Chondrocyte (in vitro differentiated cells): ENCODE data around the gene ZNF718. TPM values are rescaled to one million over a fixed set of nuclear protein-coding genes. Genes with fewer than 3 reads are reported as not detected.
"Not testable (repeated sequence)": the region's sequence is repeated elsewhere in the genome, so short reads cannot be mapped to it uniquely, and the experiment has no call there.

Source experiments
- DNase-seq: peaks from one replicate; pipeline ENCODE4 v3.0.0; 2021; ENCODE audit warnings: mixed read lengths, low spot score
- H3K27ac Mint-ChIP-seq: one replicate; pipeline ENCODE4 v1.8.0; 2021; ENCODE audit warnings: mild to moderate bottlenecking, moderate library complexity, mixed read lengths; ENCODE audit not compliant: unreplicated experiment
- H3K27me3 Mint-ChIP-seq: 2 replicates; pipeline ENCODE4 v1.8.0; 2021; ENCODE audit warnings: low read depth, mixed read lengths
- H3K36me3 Mint-ChIP-seq: 2 replicates; pipeline ENCODE4 v1.8.0; 2021; ENCODE audit warnings: low read depth, mixed read lengths
- H3K4me1 Mint-ChIP-seq: 2 replicates; pipeline ENCODE4 v1.8.0; 2021; ENCODE audit warnings: low read depth, mild to moderate bottlenecking, mixed read lengths
- H3K4me3 Mint-ChIP-seq: one replicate; pipeline ENCODE4 v1.8.0; 2021; ENCODE audit warnings: mild to moderate bottlenecking, moderate library complexity, mixed read lengths; ENCODE audit not compliant: unreplicated experiment
- H3K9me3 Mint-ChIP-seq: 2 replicates; pipeline ENCODE4 v1.8.0; 2021; ENCODE audit warnings: low read depth, mixed read lengths
- long read RNA-seq: library from polyadenylated mRNA; stranded (forward); transcript quantifications from one replicate; pipeline ENCODE4 v2.0.0, GENCODE V29; 2021
- total RNA-seq: library from RNA; stranded (reverse); gene quantifications from 3 replicates; pipeline ENCODE4 v1.2.1, GENCODE V29; 2021
- TF ChIP-seq, protein P1 (sequence below): fragments of 200-600 bp; sonication (generic); IDR thresholded peaks from 2 replicates; pipeline ENCODE4 v1.5.0; 2021; ENCODE audit warnings: antibody characterized with exemption, mild to moderate bottlenecking, moderate library complexity

Gene ZNF718
- 3.1 to 7.1 TPM (median 3.2 TPM) in 3 replicates for total RNA-seq
- long read RNA-seq, partial matches to known transcripts: 0 of 2 reads
- long read RNA-seq, other reads (novel, unspliced or antisense): 2 of 2 reads

DNA sequence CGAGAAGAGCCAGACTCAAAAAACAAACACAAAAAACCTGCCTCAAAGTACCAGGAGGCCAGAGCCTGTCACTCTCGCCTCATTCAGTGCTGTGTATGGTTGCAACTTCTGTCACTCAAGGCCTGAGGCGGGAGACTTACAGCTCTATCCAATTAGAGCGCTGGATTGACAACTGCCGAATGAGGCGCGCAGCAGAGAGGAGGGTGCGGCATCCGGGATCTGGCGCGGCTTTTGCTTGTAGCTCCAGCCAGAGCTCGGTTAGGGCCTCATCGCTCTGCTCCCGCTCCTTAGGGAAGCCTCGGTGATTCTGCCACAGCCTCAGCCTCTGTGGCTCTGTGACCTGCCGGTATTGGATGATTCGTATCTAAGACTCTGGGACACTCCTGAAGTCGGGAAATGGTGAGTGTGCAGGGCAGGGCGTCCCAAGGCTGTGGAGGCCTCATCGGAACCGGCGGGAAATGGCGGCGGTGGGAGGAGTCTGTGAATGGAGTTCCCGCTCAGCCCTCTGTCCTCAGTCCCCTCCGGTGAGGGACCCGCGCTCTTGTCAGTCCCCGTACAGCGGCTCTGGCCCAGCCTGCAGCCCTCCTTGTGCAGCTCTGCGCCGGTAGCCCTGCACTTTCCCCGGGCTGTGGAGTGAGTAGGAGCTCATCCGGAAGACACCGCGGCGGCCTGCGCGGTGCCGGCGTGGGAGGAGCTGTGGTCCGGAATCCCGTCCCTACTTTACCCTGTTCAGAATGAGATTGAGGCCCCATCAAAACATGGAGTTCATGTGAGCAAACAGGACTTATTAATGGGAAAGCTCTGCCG is at the start of gene ZNF718:
ZNF718 (plus strand) TSS at position 227 of the 807 bp plus-strand sequence; CDS start at position 397, 170 bp downstream.
- Mint-ChIP-seq H3K36me3 (no peaks in the 10 kb centered on the region), H3K9me3 (peaks cover 6% of the 10 kb centered on the region), H3K27ac (peak within 1 kb of the TSS; percentile 99), H3K4me1 (peaks cover 11% of the 10 kb centered on the region), H3K27me3 (no peaks in the 10 kb centered on the region), H3K4me3 (peak within 1 kb of the TSS; percentile 98)
- TF ChIP-seq, protein P1, sequence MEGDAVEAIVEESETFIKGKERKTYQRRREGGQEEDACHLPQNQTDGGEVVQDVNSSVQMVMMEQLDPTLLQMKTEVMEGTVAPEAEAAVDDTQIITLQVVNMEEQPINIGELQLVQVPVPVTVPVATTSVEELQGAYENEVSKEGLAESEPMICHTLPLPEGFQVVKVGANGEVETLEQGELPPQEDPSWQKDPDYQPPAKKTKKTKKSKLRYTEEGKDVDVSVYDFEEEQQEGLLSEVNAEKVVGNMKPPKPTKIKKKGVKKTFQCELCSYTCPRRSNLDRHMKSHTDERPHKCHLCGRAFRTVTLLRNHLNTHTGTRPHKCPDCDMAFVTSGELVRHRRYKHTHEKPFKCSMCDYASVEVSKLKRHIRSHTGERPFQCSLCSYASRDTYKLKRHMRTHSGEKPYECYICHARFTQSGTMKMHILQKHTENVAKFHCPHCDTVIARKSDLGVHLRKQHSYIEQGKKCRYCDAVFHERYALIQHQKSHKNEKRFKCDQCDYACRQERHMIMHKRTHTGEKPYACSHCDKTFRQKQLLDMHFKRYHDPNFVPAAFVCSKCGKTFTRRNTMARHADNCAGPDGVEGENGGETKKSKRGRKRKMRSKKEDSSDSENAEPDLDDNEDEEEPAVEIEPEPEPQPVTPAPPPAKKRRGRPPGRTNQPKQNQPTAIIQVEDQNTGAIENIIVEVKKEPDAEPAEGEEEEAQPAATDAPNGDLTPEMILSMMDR: no peak
- DNase-seq: peak; percentile 97

DNA sequence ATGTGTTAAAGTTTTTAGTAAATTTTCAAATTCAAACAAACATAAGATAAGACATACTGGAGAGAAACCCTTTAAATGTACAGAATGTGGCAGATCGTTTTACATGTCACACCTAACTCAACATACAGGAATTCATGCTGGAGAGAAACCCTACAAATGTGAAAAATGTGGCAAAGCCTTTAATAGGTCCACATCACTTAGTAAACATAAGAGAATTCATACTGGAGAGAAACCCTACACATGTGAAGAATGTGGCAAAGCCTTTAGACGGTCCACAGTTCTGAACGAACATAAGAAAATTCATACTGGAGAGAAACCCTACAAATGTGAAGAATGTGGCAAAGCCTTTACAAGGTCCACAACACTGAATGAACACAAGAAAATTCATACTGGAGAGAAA is 38.4 kb upstream of the ZNF718 start:
- Mint-ChIP-seq H3K36me3 (peaks cover 51% of the 10 kb centered on the region), H3K9me3 (peaks cover 67% of the 10 kb centered on the region), H3K27ac (no peak overlapping the region), H3K4me1 (no peaks in the 10 kb centered on the region), H3K27me3 (no peaks in the 10 kb centered on the region), H3K4me3 (no peak overlapping the region)
- TF ChIP-seq, protein P1: no peak
- no peak for DNase-seq

DNA sequence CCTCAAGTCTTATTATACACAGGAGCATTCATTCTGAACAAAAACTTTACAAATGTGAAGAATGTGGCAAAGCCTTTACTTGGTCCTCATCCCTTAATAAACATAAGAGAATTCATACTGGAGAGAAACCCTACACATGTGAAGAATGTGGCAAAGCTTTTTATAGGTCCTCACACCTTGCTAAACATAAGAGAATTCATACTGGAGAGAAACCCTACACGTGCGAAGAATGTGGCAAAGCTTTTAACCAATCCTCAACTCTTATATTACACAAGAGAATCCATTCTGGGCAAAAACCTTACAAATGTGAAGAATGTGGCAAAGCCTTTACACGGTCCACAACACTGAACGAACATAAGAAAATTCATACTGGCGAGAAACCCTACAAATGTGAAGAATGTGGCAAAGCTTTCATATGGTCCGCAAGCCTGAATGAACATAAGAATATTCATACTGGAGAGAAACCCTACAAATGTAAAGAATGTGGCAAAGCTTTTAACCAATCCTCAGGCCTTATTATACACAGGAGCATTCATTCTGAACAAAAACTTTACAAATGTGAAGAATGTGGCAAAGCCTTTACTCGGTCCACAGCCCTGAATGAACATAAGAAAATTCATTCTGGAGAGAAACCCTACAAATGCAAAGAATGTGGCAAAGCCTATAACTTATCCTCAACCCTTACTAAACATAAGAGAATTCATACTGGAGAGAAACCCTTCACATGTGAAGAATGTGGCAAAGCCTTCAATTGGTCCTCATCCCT is 37.6 kb upstream of the ZNF718 start:
- not testable (repeated sequence) for H3K27ac Mint-ChIP-seq, H3K27me3 Mint-ChIP-seq, H3K4me1 Mint-ChIP-seq, DNase-seq, H3K4me3 Mint-ChIP-seq
- H3K9me3 Mint-ChIP-seq: peaks cover 67% of the 10 kb centered on the region
- peaks cover 51% of the 10 kb centered on the region for H3K36me3 Mint-ChIP-seq

DNA sequence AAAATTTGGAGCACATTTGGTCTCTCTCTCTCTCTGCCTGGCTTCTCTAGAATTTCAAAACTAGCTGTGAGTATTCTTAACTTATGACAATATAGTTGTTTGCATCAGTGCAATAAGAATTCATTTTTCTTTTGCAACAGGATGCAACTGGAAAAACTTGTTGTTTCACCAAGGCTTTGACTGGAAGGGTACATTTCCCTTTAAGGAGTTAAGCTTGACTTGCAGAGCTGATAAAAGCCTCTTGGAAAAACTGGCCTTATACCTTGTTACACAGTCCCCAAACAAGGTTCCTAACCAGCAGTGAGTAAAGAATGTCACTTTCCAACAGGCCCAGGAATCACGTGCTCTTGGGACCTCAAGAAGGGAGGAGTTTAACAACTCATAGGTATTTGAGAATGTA is 25.9 kb upstream of the ZNF718 start:
- TF ChIP-seq, protein P1: no peak
- H3K27me3 Mint-ChIP-seq: no peaks in the 10 kb centered on the region

DNA sequence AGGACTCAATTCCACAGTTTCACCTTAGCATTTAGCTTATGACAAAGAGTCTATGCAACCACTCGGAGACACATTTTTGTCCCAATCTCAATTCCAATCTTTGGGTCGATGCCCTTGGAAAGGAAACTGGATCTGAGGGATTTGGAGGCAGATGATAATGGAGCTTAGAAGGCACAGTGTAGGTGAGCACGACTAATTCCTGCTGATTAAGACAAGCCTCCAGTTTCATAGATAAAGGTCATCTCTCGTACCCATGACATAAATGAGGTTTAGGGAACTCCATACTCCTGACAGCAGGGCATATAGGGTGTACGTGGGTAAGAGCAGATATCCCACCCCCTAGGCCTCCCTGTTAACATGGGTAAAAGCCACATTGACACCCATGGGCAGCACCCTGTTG is 24.4 kb upstream of the ZNF718 start:
- peaks cover 53% of the 10 kb centered on the region for H3K9me3 Mint-ChIP-seq
- no peak overlapping the region for H3K4me3 Mint-ChIP-seq
- TF ChIP-seq, protein P1: no peak
- no peak overlapping the region for H3K27ac Mint-ChIP-seq
- H3K27me3 Mint-ChIP-seq: no peaks in the 10 kb centered on the region
- DNase-seq: no peak
- no peaks in the 10 kb centered on the region for H3K4me1 Mint-ChIP-seq
- peaks cover 7% of the 10 kb centered on the region for H3K36me3 Mint-ChIP-seq

More for the DNA sequence above, 25.9 kb upstream of the ZNF718 start:
- no peak for DNase-seq
- Mint-ChIP-seq H3K4me3 (no peak overlapping the region), H3K9me3 (peaks cover 60% of the 10 kb centered on the region), H3K27ac (no peak overlapping the region), H3K36me3 (peaks cover 12% of the 10 kb centered on the region), H3K4me1 (no peaks in the 10 kb centered on the region)
